Adrenal gland (tissue), 5 donors: ENCODE data around the gene CPA4.

Source experiments
- POLR2A ChIP-seq, 2 donors: fragments of 450-650 bp; IDR thresholded peaks; one replicate each; pipeline ENCODE4 v1.6.1; 2017; ENCODE audit warnings: antibody characterized with exemption in 2 of 2, mild to moderate bottlenecking in 2 of 2, moderate library complexity in 1 of 2
- TF ChIP-seq, protein P1 (sequence below), 6 experiments: fragments of 450-650 bp in 4 of 6; fragments of 200-600 bp in 2 of 6; sonication (generic) in 1 of 6; IDR thresholded peaks; 1 replicate in 5 of 6; 2 replicates in 1 of 6; pipeline versions ENCODE4 v1.5.1 to v1.8.0; 2016 to 2021; ENCODE audit warnings: antibody characterized with exemption in 6 of 6, mild to moderate bottlenecking in 2 of 6, moderate library complexity in 1 of 6
- donor health status: DM: no; HTN: no; CAD: no.

DNA sequence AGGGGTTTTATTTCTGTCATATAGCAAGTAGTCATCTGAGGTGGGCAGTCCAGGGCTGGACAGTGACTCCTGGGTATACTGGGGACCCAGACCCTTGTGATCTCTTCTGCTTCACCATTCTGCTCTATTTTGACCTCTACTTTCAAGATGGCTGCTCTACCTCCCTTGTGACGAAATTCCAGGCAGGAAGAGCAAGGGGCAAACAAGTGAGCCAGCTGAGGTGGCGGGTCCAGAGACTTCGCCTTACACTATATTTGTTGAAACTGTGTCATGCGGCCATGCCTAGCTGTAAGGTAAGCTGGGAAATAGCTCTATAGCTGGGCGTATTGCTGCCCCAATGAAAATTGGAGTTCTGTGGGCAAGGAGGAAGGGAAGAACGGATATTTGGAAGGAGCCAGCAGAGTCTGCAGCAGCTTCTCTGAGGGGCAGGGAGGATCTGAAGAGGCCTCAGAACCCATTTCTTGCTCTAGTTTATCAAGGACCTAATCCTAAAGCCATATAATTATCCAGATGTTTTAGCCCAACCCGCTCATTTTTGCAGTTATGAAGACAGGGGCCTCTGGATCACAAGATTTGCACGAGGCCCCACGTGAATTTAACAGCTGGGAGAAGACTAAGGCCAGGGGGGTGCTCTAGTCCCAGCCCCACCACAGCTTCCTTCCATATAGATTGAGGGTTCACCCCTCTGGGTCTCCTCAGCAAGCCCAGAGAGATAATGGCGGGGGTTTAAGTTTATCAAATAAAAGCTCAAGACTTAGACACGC is 79.6 kb downstream of the CPA4 start:
- TF ChIP-seq, protein P1, sequence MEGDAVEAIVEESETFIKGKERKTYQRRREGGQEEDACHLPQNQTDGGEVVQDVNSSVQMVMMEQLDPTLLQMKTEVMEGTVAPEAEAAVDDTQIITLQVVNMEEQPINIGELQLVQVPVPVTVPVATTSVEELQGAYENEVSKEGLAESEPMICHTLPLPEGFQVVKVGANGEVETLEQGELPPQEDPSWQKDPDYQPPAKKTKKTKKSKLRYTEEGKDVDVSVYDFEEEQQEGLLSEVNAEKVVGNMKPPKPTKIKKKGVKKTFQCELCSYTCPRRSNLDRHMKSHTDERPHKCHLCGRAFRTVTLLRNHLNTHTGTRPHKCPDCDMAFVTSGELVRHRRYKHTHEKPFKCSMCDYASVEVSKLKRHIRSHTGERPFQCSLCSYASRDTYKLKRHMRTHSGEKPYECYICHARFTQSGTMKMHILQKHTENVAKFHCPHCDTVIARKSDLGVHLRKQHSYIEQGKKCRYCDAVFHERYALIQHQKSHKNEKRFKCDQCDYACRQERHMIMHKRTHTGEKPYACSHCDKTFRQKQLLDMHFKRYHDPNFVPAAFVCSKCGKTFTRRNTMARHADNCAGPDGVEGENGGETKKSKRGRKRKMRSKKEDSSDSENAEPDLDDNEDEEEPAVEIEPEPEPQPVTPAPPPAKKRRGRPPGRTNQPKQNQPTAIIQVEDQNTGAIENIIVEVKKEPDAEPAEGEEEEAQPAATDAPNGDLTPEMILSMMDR (IDR thresholded peaks at IDR 0.05), result no peak
- TF ChIP-seq POLR2A (IDR thresholded peaks at IDR 0.05), result no peak
